NT2/D1 (cell line): ENCODE data around the gene GNE.

Source experiments
- YY1 ChIP-seq: IDR thresholded peaks from 2 replicates; pipeline ENCODE4 v1.6.1; 2011; ENCODE audit not compliant: insufficient read length, insufficient read depth
- ZNF274 ChIP-seq: IDR thresholded peaks from 2 replicates; pipeline ENCODE4 v1.6.1; 2011; ENCODE audit warnings: mild to moderate bottlenecking, low read depth, low read length

- TF ChIP-seq ZNF274 (no peak), YY1 (no peak)
Measured at GRCh38 chr9:36221667-36222066, 36.6 kb downstream of the GNE start.
